GM12872 (cell line): Measurements from ENCODE around the gene PARS2.

ENCODE experiments used
- CTCF ChIP-seq: IDR thresholded peaks from 3 replicates; pipeline ENCODE4 v1.5.1; 2011; ENCODE audit warnings: low read depth, mild to moderate bottlenecking, low read length, moderate library complexity; ENCODE audit not compliant: insufficient read depth

PARS2 gene

GRCh38 chr1:54796902-54797301, 32.6 kb upstream of the PARS2 start:
- TF ChIP-seq CTCF: no peak

GRCh38 chr1:54795841-54796468, 31.6 kb upstream of the PARS2 start:
- no peak for TF ChIP-seq CTCF

GRCh38 chr1:54795356-54795665, 31.0 kb upstream of the PARS2 start:
- no peak for TF ChIP-seq CTCF

- no peak for TF ChIP-seq CTCF
These were observed 30.4 kb upstream of the PARS2 start for GRCh38 chr1:54794451-54795355.

- TF ChIP-seq CTCF: no peak
These were observed 28.5 kb upstream of the PARS2 start for GRCh38 chr1:54792686-54793282.

GRCh38 chr1:54791880-54792522, 27.7 kb upstream of the PARS2 start:
- peak; percentile 79 for TF ChIP-seq CTCF

GRCh38 chr1:54788459-54788858, 24.1 kb upstream of the PARS2 start:
- TF ChIP-seq CTCF: no peak
